Activated naive CD8-positive, alpha-beta T cell treated with anti-CD3 and anti-CD28 coated beads, Interleukin-2, amount 50 U/mL, for 24 hours (primary cell): ENCODE measurements around the gene MEIOSIN.

Experiments used
- ATAC-seq: fragments of 150-1000 bp; cut with Tn5 transposase; one replicate; pipeline ENCODE4 v1.10.0; 2021
- DNase-seq: peaks from one replicate; pipeline ENCODE4 v3.0.0; 2021
- H3K27ac Mint-ChIP-seq: one replicate; pipeline ENCODE4 v1.8.0; 2021; ENCODE audit warnings: mild to moderate bottlenecking, mixed read lengths
- H3K27me3 Mint-ChIP-seq: one replicate; pipeline ENCODE4 v1.8.0; 2021; ENCODE audit warnings: mixed read lengths
- H3K36me3 Mint-ChIP-seq: one replicate; pipeline ENCODE4 v1.8.0; 2021; ENCODE audit warnings: low read depth, mixed read lengths
- H3K4me1 Mint-ChIP-seq: one replicate; pipeline ENCODE4 v1.8.0; 2021; ENCODE audit warnings: mixed read lengths
- H3K4me3 Mint-ChIP-seq: one replicate; pipeline ENCODE4 v1.8.0; 2021; ENCODE audit warnings: mild to moderate bottlenecking, moderate library complexity, mixed read lengths
- H3K9me3 Mint-ChIP-seq: one replicate; pipeline ENCODE4 v1.8.0; 2021; ENCODE audit warnings: mixed read lengths

The MEIOSIN gene

GRCh38 chr19:45805719-45806118 lies 72.5 kb downstream of the MEIOSIN start:
- ATAC-seq (no peak), DNase-seq (no peak)
- Mint-ChIP-seq H3K27me3 (peaks cover 13% of the 10 kb centered on the region), H3K27ac (no peak overlapping the region), H3K9me3 (no peaks in the 10 kb centered on the region), H3K4me1 (peaks cover 12% of the 10 kb centered on the region), H3K36me3 (no peaks in the 10 kb centered on the region), H3K4me3 (no peak overlapping the region)

- peaks cover 9% of the 10 kb centered on the region for H3K27me3 Mint-ChIP-seq
- H3K36me3 Mint-ChIP-seq = peaks cover 4% of the 10 kb centered on the region
- ATAC-seq (peak; percentile 35), DNase-seq (no peak)
- peaks cover 12% of the 10 kb centered on the region for H3K4me1 Mint-ChIP-seq
- H3K27ac Mint-ChIP-seq = no peak overlapping the region
- no peaks in the 10 kb centered on the region for H3K9me3 Mint-ChIP-seq
- no peak overlapping the region for H3K4me3 Mint-ChIP-seq
These were observed 76.5 kb downstream of the MEIOSIN start for GRCh38 chr19:45809643-45810159.

DNA sequence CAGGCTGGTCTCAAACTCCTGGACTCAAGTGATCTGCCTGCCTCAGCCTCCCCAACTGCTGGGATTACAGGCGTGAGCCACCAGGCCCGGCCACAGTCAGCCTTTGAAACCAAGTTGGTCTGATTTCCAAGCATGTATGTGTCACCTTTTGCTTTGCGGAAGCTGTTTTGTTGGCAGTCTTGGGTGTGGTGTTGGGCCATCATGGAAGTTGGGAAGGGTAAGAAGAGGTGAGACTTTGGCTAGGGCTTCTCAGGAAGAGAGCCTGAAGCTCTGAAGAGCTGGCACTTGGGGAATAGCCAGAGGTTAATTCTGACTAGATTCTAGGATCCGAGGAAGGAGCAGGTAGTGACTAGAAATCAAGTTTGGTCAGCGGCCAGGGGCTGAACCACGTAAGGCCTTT lies 79.1 kb downstream of the MEIOSIN start:
- Mint-ChIP-seq H3K27me3 (peaks cover 9% of the 10 kb centered on the region), H3K27ac (no peak overlapping the region), H3K4me1 (peaks cover 15% of the 10 kb centered on the region), H3K4me3 (no peak overlapping the region), H3K9me3 (no peaks in the 10 kb centered on the region), H3K36me3 (peaks cover 5% of the 10 kb centered on the region)
- DNase-seq = no peak
- no peak for ATAC-seq
